GM15510 (cell line): ENCODE data around the gene TMEM154.

ENCODE experiments used
- POLR2A ChIP-seq: IDR thresholded peaks from 3 replicates; pipeline ENCODE4 v1.6.1; 2011; ENCODE audit warnings: borderline replicate concordance; ENCODE audit not compliant: insufficient read length; ENCODE audit errors: extremely low read depth

The TMEM154 gene

DNA sequence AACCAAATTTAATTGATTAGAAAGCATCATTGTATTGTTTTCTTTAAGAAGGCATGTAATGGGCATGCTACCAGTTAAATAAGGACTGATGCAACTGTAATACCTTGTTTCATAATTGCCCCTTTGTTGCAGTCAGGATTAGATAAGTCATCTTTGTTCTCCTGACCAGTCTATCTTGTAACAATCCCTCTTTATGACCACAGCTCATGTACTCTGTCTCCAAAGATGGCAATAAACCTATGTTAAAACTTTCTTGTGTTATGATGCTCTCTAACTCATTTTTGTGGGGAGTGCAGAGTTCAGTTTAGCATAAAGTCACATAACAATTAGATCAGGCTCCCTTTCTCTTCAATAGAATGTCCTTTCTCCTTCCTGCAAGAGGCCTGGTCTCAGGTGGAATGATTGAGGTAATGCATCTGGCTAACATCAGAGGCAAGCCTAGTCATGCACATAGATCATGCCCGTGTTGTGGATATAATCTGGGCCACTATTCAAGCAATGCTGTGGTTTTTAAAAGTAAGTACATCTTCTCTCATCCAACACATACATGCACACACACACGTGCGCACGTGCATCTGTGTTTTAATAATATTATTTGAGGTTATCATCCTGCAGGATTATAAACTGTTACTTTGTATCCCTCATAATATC is 45.6 kb downstream of the TMEM154 start:
- no peak for TF ChIP-seq POLR2A

DNA sequence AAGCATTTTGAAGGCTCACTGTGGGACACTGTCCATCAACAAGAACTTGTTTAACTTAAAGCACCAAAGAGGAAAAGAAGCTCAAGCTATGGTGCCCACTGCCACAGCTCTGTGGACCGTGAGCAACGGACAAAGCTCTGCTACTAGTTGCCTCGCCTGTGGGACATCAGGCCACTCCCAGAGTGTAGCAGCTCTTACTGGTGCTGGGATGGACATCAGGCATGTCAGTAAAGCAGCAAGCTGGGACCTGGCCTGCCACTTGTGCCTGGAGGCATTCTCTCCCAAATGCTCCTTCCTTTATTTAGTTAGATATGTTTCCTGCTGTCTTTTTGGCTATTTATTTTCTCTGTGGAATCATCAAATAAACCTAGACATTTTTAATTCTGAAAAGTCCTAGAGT is 46.7 kb downstream of the TMEM154 start:
- no peak for TF ChIP-seq POLR2A

DNA sequence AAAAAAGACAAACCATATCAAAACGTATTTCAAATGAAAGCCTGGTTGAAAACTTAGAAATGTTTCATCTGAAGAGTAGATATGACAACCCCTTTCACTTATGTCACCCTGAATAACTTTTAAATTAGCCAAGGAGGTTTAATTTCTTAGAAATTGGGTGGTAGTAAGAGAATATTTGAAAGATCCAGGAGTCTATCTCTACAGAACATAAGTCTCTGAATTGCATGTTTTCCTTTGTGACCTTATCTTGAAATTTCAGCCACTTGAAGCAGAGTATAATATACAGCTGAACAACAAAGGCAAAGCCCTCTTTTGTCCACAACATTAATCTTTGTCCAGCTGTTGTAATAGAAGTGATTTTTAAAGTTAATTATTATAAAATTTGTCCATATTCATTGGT is 49.5 kb downstream of the TMEM154 start:
- no peak for TF ChIP-seq POLR2A

DNA sequence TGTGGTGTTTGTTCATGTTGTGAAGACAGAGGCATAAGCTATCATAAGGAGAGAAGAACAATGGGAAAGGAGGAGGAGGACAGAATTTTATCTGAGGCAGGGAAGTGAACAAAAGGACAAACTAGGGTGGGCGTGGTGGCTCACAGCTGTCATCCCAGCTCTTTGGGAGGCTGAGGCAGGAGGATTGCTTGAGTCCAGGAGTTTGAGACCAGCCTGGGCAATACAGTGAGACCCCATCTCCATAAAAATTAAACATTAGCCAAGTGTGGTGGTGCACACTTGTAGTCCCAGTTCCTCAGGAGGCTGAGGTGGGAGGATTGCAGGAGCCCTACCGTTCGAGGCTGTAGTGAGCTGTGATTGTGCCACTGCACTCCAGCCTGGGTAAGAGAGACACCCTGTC is 49.9 kb downstream of the TMEM154 start:
- TF ChIP-seq POLR2A, result no peak

DNA sequence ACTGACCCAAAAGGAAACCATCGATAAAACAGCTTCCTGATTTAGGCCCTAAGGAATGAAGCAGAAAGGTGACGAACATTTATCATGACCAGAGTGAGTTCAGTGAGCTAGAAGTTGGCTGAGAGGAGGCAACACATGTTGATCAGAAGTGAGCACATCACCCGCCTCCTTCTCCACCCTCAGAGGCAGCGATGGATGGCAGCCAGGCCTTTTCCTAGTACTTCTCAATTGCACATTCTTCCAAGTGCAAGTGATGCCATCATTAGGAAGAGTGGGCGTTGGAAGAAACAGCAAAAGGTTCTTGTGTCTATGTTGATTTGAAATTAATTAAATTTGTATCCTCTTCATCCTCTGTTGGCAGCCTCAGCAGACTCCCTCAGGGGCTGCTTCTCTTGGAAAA is 51.7 kb downstream of the TMEM154 start:
- no peak for TF ChIP-seq POLR2A

DNA sequence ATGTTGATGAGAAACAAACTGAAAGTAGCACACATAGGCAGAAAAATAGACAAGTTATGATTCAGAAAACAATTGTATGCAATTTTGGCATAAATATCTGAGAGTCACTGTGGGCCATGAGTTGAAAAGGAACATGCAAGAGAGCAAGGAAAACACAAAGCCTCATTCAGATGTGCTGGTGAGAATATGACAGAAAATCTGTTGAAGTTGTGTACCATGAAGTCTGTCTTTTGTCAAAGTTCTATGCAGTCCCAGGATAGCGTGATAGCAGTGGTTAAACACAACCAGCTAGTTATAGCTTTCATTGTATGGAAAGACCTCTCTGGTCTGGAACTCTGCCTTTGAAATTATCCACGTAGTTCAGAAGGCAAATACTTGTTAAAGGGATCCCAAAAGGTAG is 53.0 kb downstream of the TMEM154 start:
- TF ChIP-seq POLR2A, result no peak

DNA sequence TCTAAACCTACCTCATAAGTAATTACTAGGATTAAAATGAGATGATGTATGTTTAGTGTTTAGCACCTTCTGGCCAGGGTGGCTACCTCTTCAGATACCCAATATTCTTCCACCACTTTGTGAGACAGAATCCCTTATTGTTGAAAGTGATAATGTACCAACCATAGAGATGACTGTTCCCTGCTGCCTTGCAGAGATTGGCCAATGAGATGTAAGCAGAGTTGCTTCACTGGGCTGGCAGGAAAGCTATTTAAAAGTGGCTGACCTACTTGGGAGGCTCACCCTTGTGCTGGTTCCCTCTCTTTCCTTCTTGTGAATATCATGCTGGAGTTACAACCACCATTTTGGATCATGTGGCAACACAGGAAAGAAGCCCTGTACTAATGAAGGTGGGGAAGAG is 58.9 kb downstream of the TMEM154 start:
- no peak for TF ChIP-seq POLR2A

DNA sequence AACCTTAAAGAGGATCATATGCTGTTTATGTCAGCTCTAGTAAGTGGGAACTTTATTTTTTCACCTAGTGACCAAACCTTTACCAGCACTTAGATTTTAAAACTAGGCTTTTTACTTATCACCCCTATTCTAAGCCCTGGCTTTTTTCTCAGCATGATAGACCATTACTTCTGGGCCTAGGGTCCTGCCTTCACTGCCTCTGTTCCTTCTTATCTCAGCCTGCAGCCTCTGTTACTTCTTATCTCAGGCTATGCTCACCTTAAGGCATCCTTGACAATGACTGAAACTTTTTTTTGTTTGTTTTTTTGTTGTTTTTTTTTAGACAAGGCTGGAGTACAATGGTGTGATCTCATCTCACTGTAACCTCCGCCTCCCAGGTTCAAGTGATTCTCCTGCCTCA is 59.6 kb downstream of the TMEM154 start:
- TF ChIP-seq POLR2A, result no peak

DNA sequence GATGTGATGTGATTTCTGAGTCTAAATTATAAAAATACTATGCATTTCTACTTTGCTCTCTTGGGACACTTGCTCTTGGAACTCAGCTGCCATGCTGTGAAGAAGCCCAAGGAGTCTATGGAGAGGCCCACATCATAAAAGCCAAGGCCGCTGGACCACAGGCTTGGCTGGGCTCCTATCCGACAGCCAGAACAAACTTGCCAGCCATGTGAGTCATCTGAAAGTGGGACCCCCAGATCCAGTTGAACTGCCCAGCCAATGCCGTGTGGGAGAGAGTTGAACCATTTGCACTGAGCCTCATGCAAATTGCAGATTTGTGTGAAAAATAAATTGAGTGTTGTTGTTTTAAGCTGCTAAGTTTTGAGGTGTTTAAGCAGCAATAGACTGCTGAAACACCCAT is 60.2 kb downstream of the TMEM154 start:
- TF ChIP-seq POLR2A, result no peak

DNA sequence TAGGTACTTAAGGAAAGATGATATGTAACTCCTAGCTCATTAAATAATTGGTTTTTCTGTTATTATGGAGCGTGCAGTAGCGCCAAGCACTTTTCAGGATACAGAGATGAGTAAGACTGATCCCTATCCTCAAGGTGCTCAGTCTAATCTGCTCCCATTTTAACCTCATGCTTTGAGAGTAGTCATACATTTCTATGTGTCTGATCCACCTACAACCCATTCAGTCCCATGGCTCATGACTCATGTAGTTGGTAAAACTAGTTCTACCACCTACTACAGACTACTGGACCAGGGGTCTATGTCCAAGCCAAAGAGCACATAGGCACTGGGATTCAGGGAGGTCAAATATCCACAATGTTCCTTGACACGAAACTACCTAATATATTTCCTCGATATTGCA is 60.8 kb downstream of the TMEM154 start:
- no peak for TF ChIP-seq POLR2A

DNA sequence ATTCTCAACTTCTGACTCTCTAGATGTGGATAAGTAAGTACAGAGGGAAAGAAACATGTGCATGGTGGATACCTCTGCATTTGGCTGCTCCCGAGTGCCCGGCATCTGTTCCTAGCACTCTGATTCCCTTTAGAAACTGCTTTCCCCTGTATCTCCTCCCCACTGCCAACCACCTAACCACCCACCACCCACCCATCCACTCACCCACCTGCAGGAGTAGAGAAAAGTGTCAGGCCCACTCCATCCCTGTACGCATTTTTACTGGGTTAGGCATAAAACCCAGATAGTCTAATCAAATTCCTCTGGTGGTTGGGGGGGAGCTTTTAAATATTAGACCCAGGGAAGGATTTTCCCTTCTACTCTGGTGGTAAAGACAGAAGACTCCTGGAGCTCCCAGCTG is 63.0 kb downstream of the TMEM154 start:
- no peak for TF ChIP-seq POLR2A

DNA sequence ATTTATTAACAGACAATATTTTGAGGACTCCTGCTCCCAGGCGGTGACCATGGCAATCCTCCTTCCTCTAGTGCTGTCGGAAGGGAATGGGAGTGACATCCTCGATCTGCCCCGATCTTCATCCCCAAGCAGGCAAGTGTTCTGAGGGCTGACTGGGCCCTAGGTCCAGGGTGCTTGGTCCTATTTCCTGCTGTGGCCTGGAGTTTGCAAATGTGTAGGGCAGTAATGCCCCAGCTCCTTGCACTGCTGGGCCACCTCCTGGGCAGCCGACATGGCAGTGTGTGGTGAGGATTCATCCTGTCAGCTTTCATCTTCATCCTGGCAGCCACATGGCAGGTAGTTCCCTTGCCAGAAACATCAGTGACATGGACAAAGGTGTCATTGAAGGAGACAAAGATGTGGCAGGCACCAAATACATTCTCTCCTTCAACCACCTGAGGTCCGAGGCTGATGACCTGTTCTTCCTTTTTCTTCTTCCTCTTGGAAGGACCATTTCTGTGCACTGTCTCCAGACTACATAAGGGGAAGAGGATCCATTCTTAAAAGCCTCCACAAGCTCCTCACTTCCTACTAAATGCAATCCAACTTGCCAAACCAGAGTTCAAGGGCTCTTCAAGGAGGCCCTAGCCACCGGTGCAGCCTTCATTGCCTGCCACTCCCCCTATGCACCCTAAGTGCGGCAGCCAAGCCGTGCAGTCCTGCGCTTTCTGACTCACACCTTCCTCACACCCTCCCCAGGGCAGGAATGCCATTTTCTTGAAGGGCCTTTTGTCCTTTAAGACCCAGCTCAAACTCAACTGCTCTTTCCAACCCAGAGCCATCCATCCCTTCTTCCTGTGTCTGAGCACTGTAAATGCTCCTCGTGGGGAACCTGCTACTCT is 65.7 kb downstream of the TMEM154 start:
- TF ChIP-seq POLR2A, result no peak

DNA sequence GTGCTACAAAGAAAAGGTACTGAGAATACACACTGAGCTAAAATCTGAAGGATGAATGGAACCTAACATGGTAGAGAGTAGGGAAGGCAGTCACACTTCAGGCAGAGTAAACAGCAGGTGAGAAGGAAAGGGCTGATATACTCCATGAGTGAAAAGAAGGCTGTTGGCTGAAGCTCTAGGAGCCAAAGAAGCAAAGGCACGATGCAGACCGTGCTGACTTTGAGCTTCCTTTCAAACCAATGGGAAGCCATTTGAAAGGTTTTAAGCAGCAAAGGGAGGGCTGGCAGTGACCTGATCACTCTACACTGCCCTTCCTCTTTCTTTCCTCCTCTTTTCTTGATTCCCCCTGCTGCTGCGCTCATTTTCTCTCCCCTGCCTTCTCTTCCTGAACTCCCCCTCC is 66.4 kb downstream of the TMEM154 start:
- no peak for TF ChIP-seq POLR2A

DNA sequence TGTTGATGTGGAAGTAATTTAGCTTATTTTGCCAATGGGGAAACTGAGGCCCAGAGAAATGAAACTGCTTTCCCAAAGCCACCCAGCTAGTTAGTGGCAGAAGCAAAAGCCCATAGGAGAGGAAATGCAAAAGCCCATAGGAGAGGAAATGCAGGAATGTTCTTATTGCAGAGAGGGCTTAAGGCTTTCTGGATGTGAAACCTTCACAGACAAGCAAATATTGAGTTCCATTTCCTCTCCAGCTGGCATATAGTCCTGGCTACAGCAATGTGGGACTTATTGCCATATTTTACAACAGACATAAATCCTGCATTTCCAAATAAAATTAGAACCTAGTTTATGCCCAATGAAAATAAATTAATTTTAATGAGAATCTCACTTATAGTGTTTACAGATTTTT is 69.7 kb downstream of the TMEM154 start:
- no peak for TF ChIP-seq POLR2A

DNA sequence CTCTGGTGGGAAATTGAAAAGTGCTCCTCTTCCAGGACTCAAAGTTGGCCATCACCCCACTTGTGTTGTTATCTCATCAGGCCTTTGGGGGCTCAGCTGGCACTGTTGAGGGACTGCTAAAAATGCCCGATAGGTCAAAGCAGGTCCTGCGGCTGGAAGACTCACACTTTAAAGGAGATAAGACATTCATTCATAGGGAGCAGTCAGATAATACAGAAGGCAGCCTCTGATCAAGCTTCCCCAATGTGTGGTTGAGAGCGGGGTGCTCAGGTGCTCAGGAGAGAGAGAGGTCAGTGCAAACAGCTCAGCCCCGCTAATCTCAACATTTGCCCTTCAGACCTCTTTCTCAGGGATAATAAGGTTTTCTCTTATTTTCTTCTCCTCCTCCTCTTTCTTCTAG is 70.3 kb downstream of the TMEM154 start:
- no peak for TF ChIP-seq POLR2A

DNA sequence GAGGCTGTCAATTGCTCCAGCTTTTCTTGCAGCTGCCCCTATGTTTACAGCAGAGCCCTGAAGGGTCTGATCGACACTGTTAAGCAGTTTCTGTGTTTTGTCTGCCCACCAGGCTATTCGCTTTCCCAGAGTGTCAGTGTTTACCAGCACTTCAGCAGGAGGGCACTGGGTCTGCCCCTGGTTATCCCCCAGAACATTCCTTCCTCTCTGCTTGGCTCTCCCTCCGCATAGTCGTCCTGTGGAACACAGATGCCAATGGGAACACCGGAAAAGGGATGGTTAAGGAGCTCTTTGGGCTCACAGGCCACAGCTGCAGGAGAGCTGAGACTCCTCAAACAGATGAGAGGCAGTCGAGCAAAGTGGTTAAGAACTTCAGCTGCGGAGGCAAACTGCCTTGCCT is 72.6 kb downstream of the TMEM154 start:
- no peak for TF ChIP-seq POLR2A
